ENCODE results near the gene SPATA31A6.
"Not testable (repeated sequence)": the region's sequence is repeated elsewhere in the genome, so short reads cannot be mapped to it uniquely, and the experiment has no call there.

The SPATA31A6 gene

DNA sequence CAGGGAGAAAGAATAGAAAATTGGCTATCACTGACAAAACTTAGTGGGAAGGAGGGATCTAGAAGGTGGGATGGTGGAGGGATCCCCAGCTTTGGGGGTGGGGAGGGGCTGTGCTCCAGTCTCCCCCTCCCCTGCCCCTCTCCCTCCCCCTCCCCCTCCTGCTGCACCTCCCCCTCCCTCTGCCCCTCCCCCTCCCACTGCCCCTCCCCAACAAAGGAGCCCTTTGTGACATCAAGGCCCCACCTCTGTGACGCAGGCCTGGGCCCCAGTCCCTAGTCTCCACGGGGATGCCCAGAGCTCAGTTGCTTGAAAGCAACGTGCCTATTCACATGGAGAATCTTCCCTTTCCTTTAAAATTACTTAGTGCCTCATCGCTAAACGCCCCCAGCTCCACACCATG is at the start of gene SPATA31A6:
TSS of gene SPATA31A6 (plus strand) at position 301 of the 400 bp plus-strand sequence. CDS start at position 330, 29 bp downstream.
- not testable (repeated sequence) for DNase-seq

DNA sequence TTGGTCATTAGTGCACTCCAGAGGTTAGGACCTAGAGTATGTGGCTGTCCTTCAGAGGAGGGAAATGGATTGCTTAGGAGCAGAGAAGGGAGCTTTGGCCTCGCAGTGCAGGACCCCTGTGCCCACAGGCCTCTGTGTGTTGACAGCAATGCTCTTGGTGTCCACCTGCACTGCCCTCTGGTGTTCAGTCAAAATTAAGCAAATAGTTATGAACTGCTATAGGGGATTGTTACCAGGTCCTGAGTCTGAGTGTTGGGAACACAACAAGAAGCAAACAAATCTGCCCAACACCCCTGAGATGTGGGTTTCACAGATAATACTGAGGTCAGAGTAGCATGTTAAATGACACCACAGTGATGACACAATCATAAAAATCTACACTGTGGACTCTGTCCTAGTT is 23.2 kb upstream of the SPATA31A6 start:
- peak; percentile 19 for DNase-seq

DNA sequence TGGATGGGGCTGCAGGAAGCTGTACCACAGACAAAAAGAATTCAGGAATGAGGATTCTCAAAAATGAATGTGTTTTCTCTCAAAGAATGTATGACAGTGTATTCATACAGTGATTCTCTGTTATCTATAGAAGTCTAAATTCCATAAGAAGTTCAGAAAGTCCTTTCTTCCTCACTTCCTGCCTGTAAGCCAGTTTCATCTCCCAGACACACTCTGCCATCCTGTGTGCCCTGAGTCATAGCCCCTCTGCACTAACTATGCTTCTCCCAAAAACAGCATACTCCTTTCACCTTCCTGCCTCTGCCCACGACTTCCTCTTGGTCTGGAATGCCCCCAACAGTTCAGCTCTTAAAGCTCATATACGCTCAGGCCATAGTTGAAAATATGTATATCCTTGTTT is 36.4 kb downstream of the SPATA31A6 start:
- not testable (repeated sequence) for DNase-seq

DNA sequence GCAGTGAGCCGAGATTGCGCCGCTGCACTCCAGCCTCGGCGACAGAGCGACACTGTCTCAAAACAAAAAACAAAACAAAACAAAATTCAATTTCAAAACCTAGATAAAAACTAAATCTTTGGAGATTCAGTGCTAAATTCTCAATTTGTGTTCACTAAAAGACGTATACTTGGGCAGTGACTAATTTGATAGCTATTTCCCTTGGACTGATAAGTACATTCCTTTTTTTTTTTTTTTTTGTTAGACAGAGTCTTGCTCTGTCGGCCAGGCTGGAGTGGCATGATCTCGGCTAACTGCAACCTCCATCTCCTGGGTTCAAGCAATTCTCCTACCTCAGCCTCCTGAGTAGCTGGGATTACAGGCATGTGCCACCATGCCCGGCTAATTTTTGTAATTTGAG is 39.8 kb downstream of the SPATA31A6 start:
- not testable (repeated sequence) for DNase-seq

DNA sequence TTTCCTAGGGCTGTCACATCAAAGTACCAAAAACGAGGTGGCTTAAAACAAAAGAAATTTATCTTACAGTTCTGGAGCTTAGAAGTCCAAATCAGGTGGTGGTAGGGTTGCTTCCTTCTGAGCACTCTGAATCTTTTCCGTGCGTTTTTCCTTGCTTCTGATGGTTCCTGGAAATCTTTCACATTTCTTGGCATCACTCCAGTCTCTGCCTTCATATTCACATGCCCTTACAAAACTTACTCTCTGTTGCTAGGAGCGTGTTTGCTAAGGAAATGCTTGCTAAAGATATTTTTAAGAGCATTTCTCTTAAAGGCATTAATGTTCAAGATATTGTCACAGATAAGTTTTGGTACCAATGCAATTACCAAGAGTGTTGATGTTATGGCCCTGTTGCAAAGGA is 49.6 kb downstream of the SPATA31A6 start:
- DNase-seq, result not testable (repeated sequence)

DNA sequence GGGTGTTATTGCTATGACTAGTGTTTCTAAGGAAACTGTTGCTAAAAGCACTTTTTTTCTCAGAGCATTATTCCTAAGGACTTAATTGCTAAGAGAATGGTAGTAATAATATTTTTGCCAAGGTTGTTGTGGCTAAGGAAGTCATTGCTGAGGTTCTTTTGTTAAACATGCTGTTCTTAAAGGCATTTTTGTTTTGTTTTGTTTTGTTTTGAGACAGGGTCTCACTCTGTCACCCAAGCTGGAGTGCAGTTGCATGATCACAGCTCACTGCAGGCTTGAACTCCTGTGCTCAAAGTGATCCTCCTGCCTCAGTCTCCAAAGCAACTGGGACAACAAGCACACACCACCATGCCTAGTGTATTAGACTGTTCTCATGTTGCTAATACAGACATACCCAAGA is 51.2 kb downstream of the SPATA31A6 start:
- not testable (repeated sequence) for DNase-seq

DNA sequence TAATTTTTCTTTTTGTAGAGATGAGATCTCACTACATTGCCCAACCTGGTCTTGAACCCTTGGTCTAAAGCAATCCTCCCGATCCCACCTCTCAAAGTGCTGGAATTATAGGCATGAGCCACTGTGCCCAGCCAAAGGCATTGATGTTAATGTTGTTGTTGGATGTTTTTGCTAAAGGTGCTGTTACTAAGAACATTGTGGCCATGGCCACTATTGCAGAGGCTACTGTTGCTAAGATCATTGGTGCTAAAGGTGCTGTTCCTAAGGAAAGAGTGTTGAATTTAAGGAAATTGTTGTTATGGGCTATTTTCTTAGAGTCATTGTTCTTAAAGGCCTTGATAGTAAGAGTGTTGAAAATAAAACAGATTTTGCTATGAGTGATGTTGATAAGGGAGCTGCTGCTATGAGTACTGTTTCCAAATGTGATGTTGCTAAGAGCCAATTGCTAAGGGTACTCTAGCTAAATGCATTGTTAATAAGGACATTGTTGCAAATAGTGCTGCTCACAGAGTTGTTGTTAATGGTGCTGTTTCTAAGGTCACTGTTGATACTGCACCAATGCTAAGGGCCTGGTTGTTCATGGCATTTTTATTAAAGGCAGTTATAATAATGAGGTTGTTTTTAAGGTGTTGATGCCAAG is 52.0 kb downstream of the SPATA31A6 start:
- not testable (repeated sequence) for DNase-seq

DNA sequence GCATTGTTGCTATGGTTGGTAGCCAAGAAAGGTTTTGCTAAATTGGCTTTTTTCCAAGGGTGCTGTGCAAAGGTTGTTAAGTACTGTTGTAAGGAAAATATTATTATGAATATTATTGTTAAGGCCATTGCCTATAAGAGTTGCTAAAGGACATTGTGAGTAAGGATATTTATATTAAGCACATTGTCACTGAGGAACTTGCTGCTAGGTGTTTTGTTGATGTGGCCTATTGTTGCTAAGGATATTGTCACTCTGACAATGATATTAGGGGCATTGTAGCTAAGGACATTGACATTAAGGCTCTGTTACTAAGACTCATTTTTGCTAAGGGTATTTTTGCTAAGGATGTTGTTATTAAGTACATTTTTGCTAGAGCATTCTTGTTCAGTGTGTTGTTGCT is 52.6 kb downstream of the SPATA31A6 start:
- not testable (repeated sequence) for DNase-seq

DNA sequence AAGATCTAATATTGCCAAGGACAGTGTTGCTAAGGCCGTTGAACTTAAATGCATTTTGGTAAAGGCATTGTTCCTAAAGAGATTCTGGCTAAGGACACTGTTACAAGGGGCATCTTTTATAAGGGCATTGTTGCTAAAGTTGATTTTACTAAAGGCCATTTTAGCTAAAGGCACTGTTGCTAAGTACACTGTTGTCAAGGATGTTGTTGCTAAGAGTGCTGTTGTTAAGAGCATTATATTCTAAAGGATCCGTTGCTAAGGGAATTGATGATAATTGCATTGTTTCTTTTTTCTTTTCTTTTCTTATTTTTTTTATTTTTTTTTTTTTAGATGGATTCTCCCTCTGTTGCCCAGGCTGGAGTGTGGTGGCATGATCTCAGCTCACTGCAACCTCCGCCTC is 53.9 kb downstream of the SPATA31A6 start:
- not testable (repeated sequence) for DNase-seq

DNA sequence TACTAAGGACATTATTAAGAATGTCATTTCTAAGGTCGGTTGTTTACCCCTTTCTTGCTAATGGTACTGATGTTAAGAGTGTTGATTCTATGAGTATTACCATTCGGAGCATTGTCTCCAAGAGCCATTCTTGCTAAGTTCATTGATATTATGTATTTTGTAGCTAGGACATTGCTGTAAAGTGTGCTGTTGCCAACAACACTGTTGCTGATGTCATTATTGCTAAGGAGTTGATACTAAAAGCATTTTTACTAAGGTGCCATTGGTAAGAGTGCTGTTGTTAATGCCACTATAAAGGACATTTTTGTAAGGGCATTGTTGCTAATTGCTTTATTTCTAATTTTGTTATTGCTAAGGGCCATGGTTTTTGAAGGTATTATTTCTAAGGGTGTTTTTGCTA is 55.4 kb downstream of the SPATA31A6 start:
- peak; percentile 1 for DNase-seq

Data from hematopoietic multipotent progenitor cell treated with erythropoietin and hydrocortisone succinate and interleukin-3 and kit ligand, for 6 days (in vitro differentiated cells).